HG03469 (cell line): ENCODE measurements around the gene KDM2A.

Experiments used
- ATAC-seq: cut with Tn5 transposase; IDR thresholded peaks from one replicate; pipeline ENCODE4 v1.9.1; 2021; ENCODE audit warnings: mild to moderate bottlenecking, moderate library complexity, moderate number of reproducible peaks; ENCODE audit not compliant: unreplicated experiment

Gene KDM2A

GRCh38 chr11:67118801-67119584 is at the start of gene KDM2A:
TSS of gene KDM2A (plus strand) at chr11:67119263. CDS start at chr11:67121317, 2,054 bp downstream.
- peak; percentile 35 for ATAC-seq

DNA sequence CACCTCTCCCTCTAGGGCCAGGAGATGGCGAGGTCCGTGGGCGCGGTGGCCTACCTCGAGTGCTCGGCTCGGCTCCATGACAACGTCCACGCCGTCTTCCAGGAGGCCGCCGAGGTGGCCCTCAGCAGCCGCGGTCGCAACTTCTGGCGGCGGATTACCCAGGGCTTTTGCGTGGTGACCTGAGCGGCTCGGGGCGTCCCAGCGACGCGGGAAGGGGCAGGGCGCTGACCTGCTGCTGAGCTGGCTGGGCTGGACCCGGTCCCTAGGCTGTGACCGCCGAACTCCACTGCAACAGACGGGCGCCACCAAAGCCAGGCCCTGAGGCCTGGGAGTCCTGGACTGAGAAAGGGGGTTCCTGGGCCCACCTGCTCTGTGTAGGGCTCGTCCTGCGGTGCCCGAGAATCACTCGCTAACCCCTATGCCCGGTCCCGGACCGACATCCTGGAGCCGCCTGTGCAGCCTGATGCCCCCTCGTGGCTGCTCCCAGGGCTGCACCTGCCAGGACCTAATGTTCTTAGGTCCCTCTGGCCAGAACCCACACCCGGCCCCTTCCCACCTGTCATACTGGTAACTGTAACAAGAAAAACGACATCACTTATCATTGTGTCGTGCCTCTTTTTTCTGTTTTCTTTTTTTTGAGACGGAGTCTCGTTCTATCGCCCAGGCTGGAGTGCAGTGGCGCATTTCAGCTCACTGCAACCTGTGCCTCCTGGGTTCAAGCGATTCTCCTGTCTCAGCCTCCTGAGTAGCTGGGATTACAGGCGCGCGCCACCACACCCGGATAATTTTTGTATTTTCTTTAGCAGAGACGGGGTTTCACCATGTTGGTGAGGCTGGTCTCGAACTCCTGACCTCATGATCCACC is 47.4 kb upstream of the KDM2A start:
- ATAC-seq, result no peak

DNA sequence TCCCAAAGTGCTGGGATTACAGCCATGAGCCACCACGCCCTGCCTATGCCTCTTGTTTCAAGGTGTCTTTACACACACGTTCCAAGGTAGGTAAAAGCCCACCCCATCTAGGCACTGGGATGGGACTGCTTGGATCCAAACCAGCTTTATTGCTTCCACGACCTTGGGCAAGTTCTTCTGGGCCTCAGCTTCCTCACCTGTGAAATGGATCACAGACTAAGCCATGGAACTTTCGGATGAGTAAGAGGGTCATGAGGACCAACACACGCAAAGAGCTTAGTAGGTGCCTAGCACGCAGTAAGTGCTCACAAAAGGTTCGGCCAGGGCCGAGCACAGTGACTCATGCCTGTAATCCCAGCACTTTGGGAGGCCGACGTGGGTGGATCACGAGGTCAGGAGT is 46.8 kb upstream of the KDM2A start:
- ATAC-seq, result no peak

DNA sequence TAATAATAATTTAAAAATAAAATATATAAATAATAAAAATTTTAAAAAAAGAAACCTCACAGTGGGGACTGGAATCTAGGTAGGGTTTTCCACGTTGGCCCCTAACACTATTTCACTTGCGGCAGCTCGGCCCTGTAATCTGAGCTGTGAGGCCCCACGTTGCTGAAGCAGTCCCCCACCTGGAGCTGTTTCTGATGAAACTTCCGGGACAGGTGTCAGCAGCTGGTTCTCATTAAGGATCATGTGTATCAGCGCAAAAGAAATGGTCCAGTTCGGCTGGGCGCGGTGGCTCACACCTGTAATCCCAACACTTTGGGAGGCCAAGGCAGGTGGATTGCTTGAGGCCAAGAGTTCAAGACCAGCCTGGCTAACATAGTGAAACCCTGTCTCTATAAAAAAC is 45.2 kb upstream of the KDM2A start:
- no peak for ATAC-seq

DNA sequence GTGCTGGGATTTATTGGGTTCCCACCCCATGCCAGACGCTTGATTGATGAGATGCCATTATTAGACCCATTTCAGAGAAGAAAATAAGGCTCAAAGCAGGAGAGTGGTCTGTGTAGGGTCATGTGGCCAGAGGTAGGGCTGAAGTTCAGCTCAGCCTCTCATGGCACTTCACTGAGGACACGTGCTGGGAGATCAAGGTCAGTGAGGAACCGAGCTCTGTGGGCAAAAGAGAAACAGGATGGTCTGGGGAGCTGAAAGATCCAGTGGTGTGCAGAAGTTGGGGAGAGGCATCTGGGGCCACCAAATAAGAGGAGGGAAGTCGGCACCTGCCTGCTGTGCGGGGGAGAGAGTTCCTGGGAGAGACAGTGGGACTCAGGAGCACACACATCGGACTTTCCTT is 42.9 kb upstream of the KDM2A start:
- no peak for ATAC-seq

DNA sequence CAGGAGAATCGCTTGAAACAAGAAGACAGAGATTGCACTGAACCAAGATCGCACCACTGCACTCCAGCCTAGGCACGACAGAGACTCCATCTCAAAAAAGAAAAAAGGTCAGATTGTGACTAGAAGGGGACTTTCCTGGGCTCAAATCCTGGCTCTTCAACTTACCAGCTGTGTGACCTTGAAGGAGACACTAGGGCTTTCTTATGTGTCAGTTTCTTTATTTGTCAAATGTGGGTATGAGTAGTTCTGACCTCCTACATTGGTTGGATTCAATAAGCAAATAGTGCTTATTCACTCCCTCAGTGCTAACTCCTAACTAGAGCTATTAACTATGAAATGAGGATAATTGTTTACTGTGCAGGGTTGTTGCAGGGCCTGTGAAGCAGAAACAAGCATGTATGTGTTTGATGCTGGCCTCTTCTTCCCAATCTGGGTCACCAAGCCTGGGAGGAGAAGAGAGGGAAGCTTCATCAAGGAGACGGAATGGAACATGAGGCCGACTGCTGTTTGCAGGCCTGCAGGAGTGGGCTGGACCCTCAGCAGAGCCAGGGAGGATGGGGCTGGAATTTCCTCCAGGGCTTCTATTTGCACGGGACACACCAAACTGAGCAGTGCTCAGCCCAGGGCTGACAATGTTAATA is 39.9 kb upstream of the KDM2A start:
- ATAC-seq, result no peak

DNA sequence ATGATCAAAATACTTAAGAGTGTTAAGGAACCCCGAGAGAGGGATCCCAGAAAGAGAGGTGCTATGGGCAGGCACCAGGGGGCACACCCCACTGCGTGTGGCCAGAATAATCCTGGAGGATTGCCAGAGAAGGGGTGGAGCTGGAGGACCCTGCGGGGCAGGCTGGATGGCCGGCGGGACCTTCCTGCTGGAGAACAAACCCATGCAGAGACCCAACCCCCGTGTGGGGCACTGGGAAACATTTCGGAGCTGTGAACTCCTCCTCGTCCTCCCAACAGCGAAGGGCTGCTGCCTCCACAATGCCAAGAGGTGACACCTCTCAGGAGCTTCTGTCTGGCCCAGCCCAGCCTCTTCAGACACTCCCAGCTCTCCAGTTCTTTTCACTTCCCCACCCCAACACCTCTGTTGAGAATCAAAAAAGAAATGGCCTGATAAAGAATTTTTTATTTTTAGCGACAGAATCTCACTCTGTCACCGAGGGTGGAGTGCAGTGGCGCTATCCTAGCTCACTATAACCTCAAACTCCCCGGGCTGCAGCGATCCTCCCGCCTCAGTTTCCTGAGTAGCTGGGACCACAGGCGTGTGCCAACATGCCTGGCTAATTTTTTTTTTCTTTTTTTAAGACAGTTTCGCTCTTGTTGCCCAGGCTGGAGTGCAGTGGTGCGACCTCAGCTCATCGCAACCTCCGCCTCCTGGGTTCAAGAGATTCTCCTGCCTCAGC is 36.8 kb upstream of the KDM2A start:
- no peak for ATAC-seq

GRCh38 chr11:67083786-67084366 is 35.2 kb upstream of the KDM2A start:
- ATAC-seq, result no peak

DNA sequence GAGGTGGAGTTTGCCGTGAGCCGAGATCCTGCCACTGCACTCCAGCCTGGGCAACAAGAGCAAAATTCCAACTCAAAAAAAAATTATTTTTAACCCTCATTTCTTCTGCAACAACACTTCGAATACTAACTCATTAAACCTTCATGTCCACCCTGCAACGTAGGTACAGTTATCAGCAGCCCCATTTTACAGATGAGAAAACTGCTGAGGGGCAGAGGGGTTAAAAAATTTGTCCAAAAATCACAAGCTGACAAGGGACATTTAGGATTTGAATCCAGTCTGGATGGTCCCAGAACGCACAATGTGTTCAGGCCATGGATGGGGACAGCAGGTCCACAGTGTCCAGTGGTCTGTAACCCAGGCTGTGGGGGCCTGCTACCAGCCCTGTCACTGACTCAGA is 33.4 kb upstream of the KDM2A start:
- ATAC-seq, result no peak

GRCh38 chr11:67090717-67091116 is 28.3 kb upstream of the KDM2A start:
- ATAC-seq, result no peak

GRCh38 chr11:67095214-67095507 is 23.9 kb upstream of the KDM2A start:
- ATAC-seq, result no peak

GRCh38 chr11:67098799-67099429 is 20.1 kb upstream of the KDM2A start:
- ATAC-seq, result no peak

DNA sequence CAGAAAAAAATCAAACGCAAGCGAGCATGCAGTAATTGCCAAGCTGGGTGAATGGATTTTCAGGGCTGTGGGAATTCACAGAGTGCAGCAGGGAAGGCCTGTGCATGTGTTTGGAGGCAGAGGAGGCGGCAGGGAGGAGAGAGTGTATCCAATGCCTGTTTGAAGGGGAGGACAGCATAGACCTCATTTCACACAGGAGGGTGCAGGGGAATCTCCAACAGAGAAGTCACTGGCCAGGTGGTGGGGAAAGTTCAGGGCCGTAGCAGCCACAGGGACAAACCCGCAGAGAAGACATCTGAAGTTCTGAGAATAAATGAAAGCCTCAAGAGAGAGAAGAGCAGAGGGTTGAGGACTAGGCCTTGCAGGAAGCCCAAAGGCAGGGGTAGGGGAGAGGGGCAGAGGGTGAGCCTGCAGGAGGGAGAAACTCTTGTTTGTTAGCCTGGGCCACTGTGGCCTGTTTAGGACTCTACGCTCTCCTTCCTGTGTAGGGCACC is 19.2 kb upstream of the KDM2A start:
- no peak for ATAC-seq

- no peak for ATAC-seq
These were observed 16.4 kb upstream of the KDM2A start for GRCh38 chr11:67102664-67103063.

- ATAC-seq, result no peak
These were observed 13.1 kb upstream of the KDM2A start for GRCh38 chr11:67105964-67106363.

GRCh38 chr11:67111261-67111660 is 7.8 kb upstream of the KDM2A start:
- ATAC-seq, result no peak

DNA sequence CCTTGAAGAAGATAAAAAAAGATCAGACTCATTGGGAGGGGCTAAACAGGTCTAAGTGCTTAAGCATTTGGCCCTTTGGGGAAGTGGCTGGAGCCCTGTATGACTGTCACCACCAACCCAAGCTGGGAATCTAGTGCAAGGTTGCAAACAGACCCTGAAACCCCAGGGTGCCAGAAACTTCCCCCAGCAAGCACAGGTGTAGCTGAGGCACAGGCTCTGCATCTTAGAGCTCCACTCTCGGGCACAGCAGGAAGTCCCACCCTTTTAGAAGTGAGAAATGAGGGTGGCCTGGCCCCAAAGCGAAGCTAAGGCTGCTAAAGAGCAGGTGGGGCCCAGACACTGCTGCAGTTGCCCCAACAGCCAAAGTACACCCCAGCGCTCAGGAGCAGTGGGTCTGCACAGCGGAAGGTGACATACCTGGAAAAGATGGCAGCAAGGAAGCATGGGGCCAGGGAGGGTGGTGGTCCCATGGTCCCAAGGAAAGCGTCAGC is 5.8 kb upstream of the KDM2A start:
- ATAC-seq, result peak; percentile 37

- no peak for ATAC-seq
These were observed 4.7 kb upstream of the KDM2A start for GRCh38 chr11:67114275-67114896.

GRCh38 chr11:67116758-67117105 is 2.3 kb upstream of the KDM2A start:
- no peak for ATAC-seq

- no peak for ATAC-seq
These were observed 1.9 kb upstream of the KDM2A start for GRCh38 chr11:67117176-67117575.
